NB4 (cell line): ENCODE measurements around the gene ARHGDIG.

Experiments
- DNase-seq: peaks from one replicate; pipeline ENCODE4 v3.0.0; 2010; ENCODE audit warnings: low read depth
- H3K4me3 ChIP-seq: one replicate; pipeline ENCODE4 v1.5.1; 2011; ENCODE audit warnings: mild to moderate bottlenecking, low read depth, low read length, moderate library complexity
- CTCF ChIP-seq: IDR thresholded peaks from one replicate; pipeline ENCODE4 v1.5.1; 2012; ENCODE audit warnings: low read depth, low read length
- MAX ChIP-seq: IDR thresholded peaks from 2 replicates; pipeline ENCODE4 v1.6.1; 2011; ENCODE audit warnings: low read depth, low read length
- MYC ChIP-seq: IDR thresholded peaks from 2 replicates; pipeline ENCODE4 v1.6.1; 2011; ENCODE audit warnings: low read depth, low read length
- POLR2A ChIP-seq: IDR thresholded peaks from 2 replicates; pipeline ENCODE4 v1.6.1; 2011; ENCODE audit warnings: mild to moderate bottlenecking; ENCODE audit not compliant: insufficient read length; ENCODE audit errors: extremely low read depth

Gene ARHGDIG

DNA sequence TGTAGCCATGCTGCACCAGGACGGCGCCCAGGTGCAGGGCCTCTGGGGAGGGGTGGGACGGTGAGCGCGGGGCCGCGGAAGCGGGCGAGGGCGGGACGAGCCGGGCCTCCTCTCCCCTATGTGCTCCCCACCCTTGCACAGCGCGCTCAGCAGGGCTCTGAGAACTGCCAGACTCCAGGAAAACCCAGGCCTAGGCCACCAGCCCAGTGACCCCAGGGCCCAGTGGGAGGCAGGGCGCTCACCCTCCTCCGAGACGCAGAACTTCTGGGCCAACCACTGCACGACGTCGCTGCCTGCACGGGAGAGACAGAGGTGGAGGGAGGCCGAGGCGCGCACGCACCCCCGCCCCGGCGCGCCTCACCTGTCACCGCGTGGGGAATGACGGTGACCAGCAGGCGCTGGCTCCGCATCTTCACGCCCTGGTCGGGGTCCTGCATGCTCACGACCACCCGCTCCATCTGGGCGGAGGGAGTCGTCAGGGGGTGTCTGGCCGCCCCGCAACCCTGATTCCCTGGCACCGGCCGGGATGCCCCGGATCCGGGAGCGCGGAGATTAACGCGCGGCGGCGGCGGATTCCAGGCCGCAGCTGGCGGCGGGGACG, 5.2 kb upstream of the ARHGDIG start:
- no peak for DNase-seq
- H3K4me3 ChIP-seq, result no peak overlapping the region
- no peak for TF ChIP-seq POLR2A
- TF ChIP-seq MYC, result no peak
- TF ChIP-seq MAX, result no peak
- no peak for TF ChIP-seq CTCF

DNA sequence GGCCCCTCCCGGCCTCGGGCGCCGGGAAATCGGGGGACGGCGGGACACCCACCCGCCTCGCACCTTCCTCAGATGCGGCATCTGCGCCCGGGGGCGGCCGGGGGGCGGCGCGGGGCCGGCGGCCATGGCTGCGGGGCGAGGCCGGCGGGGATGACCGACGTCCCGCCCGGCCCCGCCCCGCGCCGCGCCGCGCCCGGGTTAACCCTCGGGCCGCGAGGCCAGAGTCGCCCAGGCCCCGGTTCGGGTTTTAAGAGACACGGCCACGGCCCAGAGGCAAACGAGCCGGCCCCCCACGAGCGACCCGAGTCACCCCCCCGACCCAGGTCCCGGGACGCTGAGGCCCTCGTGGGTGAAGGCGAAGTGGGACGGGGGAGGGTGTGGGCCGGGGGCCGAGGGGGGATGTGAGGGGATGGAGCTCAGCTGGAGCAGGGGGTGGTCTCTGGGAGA, 4.6 kb upstream of the ARHGDIG start, which contains the start of gene RGS11:
RGS11 (minus strand) TSS at position 159 of the 447 bp plus-strand sequence; CDS start at position 126, 33 bp downstream.
- DNase-seq, result no peak
- no peak within 1 kb of the TSS for H3K4me3 ChIP-seq
- TF ChIP-seq POLR2A, result no peak
- no peak for TF ChIP-seq MYC
- TF ChIP-seq MAX, result no peak

GRCh38 chr16:276426-277077, 3.8 kb upstream of the ARHGDIG start:
- H3K4me3 ChIP-seq, result no peak overlapping the region
- no peak for DNase-seq
- no peak for TF ChIP-seq POLR2A
- TF ChIP-seq MYC, result no peak
- TF ChIP-seq CTCF, result no peak
- no peak for TF ChIP-seq MAX

DNA sequence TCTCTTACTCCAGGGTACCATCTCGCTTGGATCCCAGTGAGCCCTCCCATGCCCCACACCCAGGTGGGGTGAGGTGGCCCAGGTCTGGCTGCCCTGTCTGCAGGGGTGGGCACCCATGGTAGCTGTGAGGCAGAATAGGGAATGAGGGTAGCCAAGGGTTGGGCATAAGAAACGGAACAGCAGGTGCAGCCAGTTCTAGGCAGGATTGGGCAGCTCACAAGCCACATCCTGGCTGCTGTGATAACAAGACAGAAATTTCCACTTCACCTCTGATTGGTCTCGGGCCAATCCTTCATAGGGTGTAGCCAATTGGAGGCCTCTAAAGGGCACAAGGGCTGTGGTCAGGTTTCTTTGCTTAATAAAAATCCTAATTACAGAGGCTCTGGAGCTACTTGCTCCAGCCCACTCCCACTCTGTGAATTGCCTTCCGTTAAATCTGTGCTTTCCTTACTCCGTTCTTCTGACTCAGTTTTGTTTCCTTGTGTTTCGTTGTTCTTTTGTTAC, 1.5 kb upstream of the ARHGDIG start:
- peak; percentile 42 for DNase-seq
- TF ChIP-seq CTCF (no peak), MYC (no peak), POLR2A (no peak), MAX (no peak)
- H3K4me3 ChIP-seq, result no peak overlapping the region

- DNase-seq, result no peak
- TF ChIP-seq MAX (no peak), CTCF (no peak), POLR2A (no peak), MYC (no peak)
- H3K4me3 ChIP-seq, result no peak overlapping the region
Observed at GRCh38 chr16:279531-279930, 860 bp upstream of the ARHGDIG start.

GRCh38 chr16:280005-280460, 358 bp upstream of the ARHGDIG start:
- no peak overlapping the region for H3K4me3 ChIP-seq
- no peak for TF ChIP-seq MYC
- no peak for TF ChIP-seq MAX
- TF ChIP-seq CTCF, result no peak
- TF ChIP-seq POLR2A, result no peak
- DNase-seq, result no peak
